GM21423 (cell line): Measurements from ENCODE around the gene PACC1.
"Not testable (repeated sequence)": the region's sequence is repeated elsewhere in the genome, so short reads cannot be mapped to it uniquely, and the experiment has no call there.

Source experiments
- ATAC-seq: cut with Tn5 transposase; IDR thresholded peaks from one replicate; pipeline ENCODE4 v1.9.1; 2021; ENCODE audit warnings: mild to moderate bottlenecking, moderate library complexity; ENCODE audit not compliant: unreplicated experiment

The PACC1 gene

GRCh38 chr1:212397171-212397570 is 17.5 kb downstream of the PACC1 start:
- no peak for ATAC-seq

GRCh38 chr1:212396638-212397037 is 18.0 kb downstream of the PACC1 start:
- no peak for ATAC-seq

- ATAC-seq = not testable (repeated sequence)
Measured at GRCh38 chr1:212395678-212396437, 18.8 kb downstream of the PACC1 start.

- no peak for ATAC-seq
Measured at GRCh38 chr1:212388985-212389716, 25.5 kb downstream of the PACC1 start.

GRCh38 chr1:212386029-212386428 is 28.7 kb downstream of the PACC1 start:
- ATAC-seq = no peak

GRCh38 chr1:212381397-212382035 is 33.2 kb downstream of the PACC1 start:
- ATAC-seq = no peak

- ATAC-seq = no peak
Measured at GRCh38 chr1:212379366-212379765, 35.3 kb downstream of the PACC1 start.

- no peak for ATAC-seq
Measured at GRCh38 chr1:212377644-212378043, 37.0 kb downstream of the PACC1 start.

GRCh38 chr1:212375986-212376385 is 38.7 kb downstream of the PACC1 start:
- no peak for ATAC-seq

- peak; percentile 83 for ATAC-seq
Measured at GRCh38 chr1:212368073-212368484, 46.6 kb downstream of the PACC1 start.

GRCh38 chr1:212367474-212368072 is 47.1 kb downstream of the PACC1 start:
- no peak for ATAC-seq

GRCh38 chr1:212366901-212367300 is 47.8 kb downstream of the PACC1 start:
- no peak for ATAC-seq

- no peak for ATAC-seq
Measured at GRCh38 chr1:212364985-212365384, 49.7 kb downstream of the PACC1 start.

- ATAC-seq = no peak
Measured at GRCh38 chr1:212359794-212360479, 54.7 kb downstream of the PACC1 start.

GRCh38 chr1:212355230-212355969 is 59.3 kb downstream of the PACC1 start:
- ATAC-seq = no peak

- no peak for ATAC-seq
Measured at GRCh38 chr1:212354464-212354863, 60.2 kb downstream of the PACC1 start.

GRCh38 chr1:212353181-212353580 is 61.5 kb downstream of the PACC1 start:
- ATAC-seq = no peak

- no peak for ATAC-seq
Measured at GRCh38 chr1:212351588-212352362, 62.9 kb downstream of the PACC1 start.

GRCh38 chr1:212346601-212347000 is 68.1 kb downstream of the PACC1 start:
- ATAC-seq = no peak
